ENCODE measurements around the gene CDC20B. TPM values are rescaled to one million over a fixed set of nuclear protein-coding genes. Genes with fewer than 3 reads are reported as not detected.
A peak's percentile ranks its signal among the peaks of the same experiment; 100 is the strongest.
"Not testable (repeated sequence)": the region's sequence is repeated elsewhere in the genome, so short reads cannot be mapped to it uniquely, and the experiment has no call there.

The CDC20B gene
- total and polyA plus RNA-seq, 2 experiments from 2014 or later: 0.39 to 0.45 TPM

DNA sequence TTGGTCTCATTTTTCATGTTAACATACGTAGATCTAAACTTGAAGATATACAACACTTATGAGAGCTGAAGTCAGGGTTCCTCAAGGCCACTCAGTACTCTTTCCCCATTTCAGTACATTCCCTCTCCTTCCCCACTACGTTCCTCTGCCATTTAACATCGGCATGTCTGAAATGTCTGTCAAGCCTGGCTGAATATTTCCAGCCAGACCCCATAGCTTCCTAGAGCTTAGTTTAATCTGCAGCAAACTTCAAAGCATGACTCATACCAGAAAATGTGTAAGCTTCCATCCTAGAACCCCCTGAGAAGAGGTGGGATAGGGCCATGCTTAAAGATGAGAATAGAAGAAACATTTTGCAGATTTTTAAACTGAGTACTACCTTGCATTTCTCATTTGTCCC is 64.3 kb downstream of the CDC20B start:
- no peak overlapping the region for H3K4me3 ChIP-seq
- H3K27ac ChIP-seq: no peak overlapping the region
- no peaks in the 10 kb centered on the region for H3K27me3 ChIP-seq
- H3K4me1 ChIP-seq (ENCODE audit: low read depth): no peaks in the 10 kb centered on the region
- TF ChIP-seq, protein P1, sequence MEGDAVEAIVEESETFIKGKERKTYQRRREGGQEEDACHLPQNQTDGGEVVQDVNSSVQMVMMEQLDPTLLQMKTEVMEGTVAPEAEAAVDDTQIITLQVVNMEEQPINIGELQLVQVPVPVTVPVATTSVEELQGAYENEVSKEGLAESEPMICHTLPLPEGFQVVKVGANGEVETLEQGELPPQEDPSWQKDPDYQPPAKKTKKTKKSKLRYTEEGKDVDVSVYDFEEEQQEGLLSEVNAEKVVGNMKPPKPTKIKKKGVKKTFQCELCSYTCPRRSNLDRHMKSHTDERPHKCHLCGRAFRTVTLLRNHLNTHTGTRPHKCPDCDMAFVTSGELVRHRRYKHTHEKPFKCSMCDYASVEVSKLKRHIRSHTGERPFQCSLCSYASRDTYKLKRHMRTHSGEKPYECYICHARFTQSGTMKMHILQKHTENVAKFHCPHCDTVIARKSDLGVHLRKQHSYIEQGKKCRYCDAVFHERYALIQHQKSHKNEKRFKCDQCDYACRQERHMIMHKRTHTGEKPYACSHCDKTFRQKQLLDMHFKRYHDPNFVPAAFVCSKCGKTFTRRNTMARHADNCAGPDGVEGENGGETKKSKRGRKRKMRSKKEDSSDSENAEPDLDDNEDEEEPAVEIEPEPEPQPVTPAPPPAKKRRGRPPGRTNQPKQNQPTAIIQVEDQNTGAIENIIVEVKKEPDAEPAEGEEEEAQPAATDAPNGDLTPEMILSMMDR (IDR thresholded peaks at IDR 0.05; ENCODE audit: low read depth, low read length): no peak
- no peak for DNase-seq (ENCODE audit: low read depth in 1 of 2, low spot score in 1 of 2)
- no peaks in the 10 kb centered on the region for H3K9me3 ChIP-seq (ENCODE audit: low read depth)
- H3K36me3 ChIP-seq: no peaks in the 10 kb centered on the region

DNA sequence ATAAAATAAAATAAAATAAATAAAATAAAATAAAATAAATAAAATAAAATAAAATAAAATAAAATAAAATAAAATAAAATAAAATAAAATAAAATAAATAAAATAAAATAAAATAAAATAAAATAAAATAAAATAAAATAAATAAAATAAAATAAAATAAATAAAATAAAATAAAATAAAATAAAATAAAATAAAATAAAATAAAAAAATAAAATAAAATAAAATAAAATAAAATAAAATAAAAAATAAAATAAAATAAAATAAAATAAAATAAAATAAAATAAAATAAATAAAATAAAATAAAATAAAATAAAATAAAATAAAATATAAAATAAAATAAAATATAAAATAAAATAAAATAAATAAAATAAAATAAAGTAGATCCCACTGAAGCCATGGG is 67.0 kb downstream of the CDC20B start:
- not testable (repeated sequence) for H3K4me3 ChIP-seq; H3K27me3 ChIP-seq; H3K36me3 ChIP-seq; H3K4me1 ChIP-seq (ENCODE audit: low read depth); H3K9me3 ChIP-seq (ENCODE audit: low read depth); DNase-seq (ENCODE audit: low read depth in 1 of 2, low spot score in 1 of 2); H3K27ac ChIP-seq

DNA sequence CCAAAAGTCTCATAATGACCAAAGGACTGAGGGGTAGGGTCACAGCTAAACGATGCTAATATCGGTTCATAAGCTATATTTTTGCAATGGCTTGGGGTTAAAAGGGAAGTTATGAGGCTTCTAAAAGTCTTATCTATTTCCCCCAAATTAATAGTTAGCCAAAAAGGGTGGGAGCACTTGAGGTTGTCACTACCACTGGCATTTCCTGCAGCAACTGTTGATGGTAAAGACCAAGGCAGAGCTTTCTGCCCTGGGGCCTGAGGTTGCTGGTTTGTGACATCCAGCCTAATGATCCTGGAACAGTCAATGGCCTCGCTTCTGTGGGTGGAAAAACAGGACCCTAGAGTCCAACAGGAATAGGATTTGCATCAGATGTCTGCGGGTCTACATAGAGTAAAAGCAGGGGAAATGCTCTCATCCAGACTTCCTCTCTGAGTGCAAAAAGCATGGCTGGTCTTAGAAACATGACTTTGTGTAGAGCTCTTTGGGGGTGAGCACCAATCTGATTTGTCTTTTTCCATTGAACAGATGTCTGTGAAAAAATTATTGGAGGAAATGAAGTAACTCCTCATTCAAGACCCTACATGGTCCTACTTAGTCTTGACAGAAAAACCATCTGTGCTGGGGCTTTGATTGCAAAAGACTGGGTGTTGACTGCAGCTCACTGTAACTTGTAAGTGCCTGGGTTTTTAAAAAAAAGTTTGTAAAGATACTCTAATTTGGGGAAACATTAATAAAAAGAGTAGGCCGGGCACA is 67.9 kb downstream of the CDC20B start:
- Histone ChIP-seq H3K27me3 (no peaks in the 10 kb centered on the region), H3K4me1 (ENCODE audit: low read depth) (no peaks in the 10 kb centered on the region), H3K27ac (no peak overlapping the region), H3K4me3 (no peak overlapping the region), H3K9me3 (ENCODE audit: low read depth) (no peaks in the 10 kb centered on the region), H3K36me3 (no peaks in the 10 kb centered on the region)
- no peak for DNase-seq (ENCODE audit: low read depth in 1 of 2, low spot score in 1 of 2)
- TF ChIP-seq, protein P1 (IDR thresholded peaks at IDR 0.05; ENCODE audit: low read depth, low read length): no peak

DNA sequence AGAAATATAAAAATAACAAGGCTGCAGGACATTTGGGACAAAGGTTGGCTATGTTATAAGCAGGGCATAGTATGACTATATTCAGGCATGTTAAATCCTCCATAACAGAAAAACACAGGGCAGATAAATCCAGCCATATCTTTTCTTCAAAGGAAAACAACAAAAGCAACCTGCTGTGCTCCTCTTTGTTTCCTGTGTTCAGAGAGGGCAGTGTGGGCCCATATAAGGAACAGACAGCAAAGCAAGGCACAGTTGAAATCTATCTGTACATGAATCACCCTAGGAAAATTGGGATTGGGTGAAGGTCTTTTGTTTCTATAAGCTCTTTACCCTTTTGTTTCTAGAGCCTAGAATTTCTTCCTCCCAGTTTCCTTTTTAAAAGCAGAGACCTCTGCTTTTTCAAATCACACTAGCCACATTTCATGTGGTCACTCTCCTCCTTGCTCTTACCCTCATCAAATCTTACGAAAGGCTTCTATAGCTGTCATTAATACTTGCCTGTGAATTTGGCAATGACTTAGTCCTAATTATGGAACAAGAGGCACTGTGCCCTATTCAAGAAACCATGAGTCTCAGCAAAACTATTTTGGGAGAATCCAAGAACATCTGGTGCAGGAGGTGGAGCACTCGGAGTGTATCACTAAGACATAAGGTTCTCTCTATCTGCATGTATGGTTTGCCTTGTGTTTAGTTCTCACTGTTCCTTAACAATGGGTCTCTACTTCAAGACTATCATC is 68.8 kb downstream of the CDC20B start:
- TF ChIP-seq, protein P1 (IDR thresholded peaks at IDR 0.05; ENCODE audit: low read depth, low read length): no peak

DNA sequence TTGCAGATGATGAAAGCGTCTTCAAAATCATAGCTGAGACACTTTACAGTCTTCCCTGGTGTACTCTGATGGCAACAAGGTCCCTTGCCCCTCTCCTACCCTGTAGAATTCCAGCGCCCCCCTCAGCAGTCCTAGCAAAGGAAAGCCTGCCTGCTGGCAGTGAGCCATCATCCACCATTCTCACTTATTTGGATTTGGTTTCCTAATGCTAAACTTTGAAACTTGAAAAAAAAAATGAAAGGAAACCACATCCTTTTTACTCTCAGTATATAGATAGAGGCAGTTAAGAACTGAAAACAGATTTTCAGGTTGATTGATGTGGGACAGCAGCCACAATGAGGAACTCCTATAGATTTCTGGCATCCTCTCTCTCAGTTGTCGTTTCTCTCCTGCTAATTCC is 70.6 kb downstream of the CDC20B start, which contains the start of gene GZMA:
Gene GZMA, plus strand, starts transcription at position 299 of the 400 bp plus-strand sequence. Its CDS starts 37 bp downstream, at position 336.
- no peaks in the 10 kb centered on the region for H3K36me3 ChIP-seq
- no peak within 1 kb of the TSS for H3K4me3 ChIP-seq
- TF ChIP-seq, protein P1 (IDR thresholded peaks at IDR 0.05; ENCODE audit: low read depth, low read length): no peak

More for the DNA sequence above, 68.8 kb downstream of the CDC20B start:
- Histone ChIP-seq H3K27ac (no peak overlapping the region), H3K27me3 (no peaks in the 10 kb centered on the region), H3K9me3 (ENCODE audit: low read depth) (no peaks in the 10 kb centered on the region), H3K4me3 (no peak overlapping the region), H3K4me1 (ENCODE audit: low read depth) (no peaks in the 10 kb centered on the region), H3K36me3 (no peaks in the 10 kb centered on the region)
- DNase-seq (ENCODE audit: low read depth in 1 of 2, low spot score in 1 of 2): no peak

More for the DNA sequence above, 70.6 kb downstream of the CDC20B start, which contains the start of gene GZMA:
- peak in 1 of 2 donors; percentile 2 for DNase-seq (ENCODE audit: low read depth in 1 of 2, low spot score in 1 of 2)
- H3K27ac ChIP-seq: no peak within 1 kb of the TSS
- H3K4me1 ChIP-seq (ENCODE audit: low read depth): no peaks in the 10 kb centered on the region
- H3K27me3 ChIP-seq: no peaks in the 10 kb centered on the region
- H3K9me3 ChIP-seq (ENCODE audit: low read depth): no peaks in the 10 kb centered on the region

All from cardiac muscle cell (in vitro differentiated cells and primary cell).